SW480 (cell line): Measurements from ENCODE around the gene KCNJ5.
"Not testable (repeated sequence)": the region's sequence is repeated elsewhere in the genome, so short reads cannot be mapped to it uniquely, and the experiment has no call there.

ENCODE experiments used
- DNase-seq: peaks from one replicate; pipeline ENCODE4 v3.0.0-alpha.2; 2016; ENCODE audit warnings: low spot score

KCNJ5 gene

GRCh38 chr11:128913806-128914205 lies 22.6 kb downstream of the KCNJ5 start:
- no peak for DNase-seq

GRCh38 chr11:128914216-128915148 lies 23.3 kb downstream of the KCNJ5 start:
- no peak for DNase-seq

- no peak for DNase-seq
These were observed 24.0 kb downstream of the KCNJ5 start for GRCh38 chr11:128915149-128915521.

GRCh38 chr11:128916037-128916572 lies 24.9 kb downstream of the KCNJ5 start:
- DNase-seq = no peak

- DNase-seq = no peak
These were observed 25.5 kb downstream of the KCNJ5 start for GRCh38 chr11:128916681-128917080.

GRCh38 chr11:128917144-128917724 lies 26.1 kb downstream of the KCNJ5 start:
- DNase-seq = no peak

GRCh38 chr11:128919216-128919615 lies 28.1 kb downstream of the KCNJ5 start:
- DNase-seq = no peak

- DNase-seq = not testable (repeated sequence)
These were observed 28.5 kb downstream of the KCNJ5 start for GRCh38 chr11:128919635-128920034.

- no peak for DNase-seq
These were observed 29.5 kb downstream of the KCNJ5 start for GRCh38 chr11:128920666-128921065.

- no peak for DNase-seq
These were observed 30.6 kb downstream of the KCNJ5 start for GRCh38 chr11:128921793-128922192.

GRCh38 chr11:128924104-128924503 lies 32.9 kb downstream of the KCNJ5 start:
- no peak for DNase-seq

GRCh38 chr11:128924510-128925249 lies 33.5 kb downstream of the KCNJ5 start:
- no peak for DNase-seq

GRCh38 chr11:128925250-128925600 lies 34.1 kb downstream of the KCNJ5 start:
- no peak for DNase-seq

GRCh38 chr11:128926000-128926399 lies 34.8 kb downstream of the KCNJ5 start:
- DNase-seq = no peak

- DNase-seq = no peak
These were observed 35.4 kb downstream of the KCNJ5 start for GRCh38 chr11:128926437-128927107.

GRCh38 chr11:128927108-128927461 lies 35.9 kb downstream of the KCNJ5 start:
- no peak for DNase-seq

GRCh38 chr11:128927683-128928336 lies 36.7 kb downstream of the KCNJ5 start:
- no peak for DNase-seq

GRCh38 chr11:128928400-128928799 lies 37.2 kb downstream of the KCNJ5 start:
- DNase-seq = no peak

- no peak for DNase-seq
These were observed 38.3 kb downstream of the KCNJ5 start for GRCh38 chr11:128929468-128929867.

- DNase-seq = no peak
These were observed 38.8 kb downstream of the KCNJ5 start for GRCh38 chr11:128929991-128930390.

- no peak for DNase-seq
These were observed 39.9 kb downstream of the KCNJ5 start for GRCh38 chr11:128931066-128931465.

- DNase-seq = peak; percentile 58
These were observed 40.5 kb downstream of the KCNJ5 start for GRCh38 chr11:128931668-128932067.
